ENCODE data around the gene CDC23.

CDC23 gene

DNA sequence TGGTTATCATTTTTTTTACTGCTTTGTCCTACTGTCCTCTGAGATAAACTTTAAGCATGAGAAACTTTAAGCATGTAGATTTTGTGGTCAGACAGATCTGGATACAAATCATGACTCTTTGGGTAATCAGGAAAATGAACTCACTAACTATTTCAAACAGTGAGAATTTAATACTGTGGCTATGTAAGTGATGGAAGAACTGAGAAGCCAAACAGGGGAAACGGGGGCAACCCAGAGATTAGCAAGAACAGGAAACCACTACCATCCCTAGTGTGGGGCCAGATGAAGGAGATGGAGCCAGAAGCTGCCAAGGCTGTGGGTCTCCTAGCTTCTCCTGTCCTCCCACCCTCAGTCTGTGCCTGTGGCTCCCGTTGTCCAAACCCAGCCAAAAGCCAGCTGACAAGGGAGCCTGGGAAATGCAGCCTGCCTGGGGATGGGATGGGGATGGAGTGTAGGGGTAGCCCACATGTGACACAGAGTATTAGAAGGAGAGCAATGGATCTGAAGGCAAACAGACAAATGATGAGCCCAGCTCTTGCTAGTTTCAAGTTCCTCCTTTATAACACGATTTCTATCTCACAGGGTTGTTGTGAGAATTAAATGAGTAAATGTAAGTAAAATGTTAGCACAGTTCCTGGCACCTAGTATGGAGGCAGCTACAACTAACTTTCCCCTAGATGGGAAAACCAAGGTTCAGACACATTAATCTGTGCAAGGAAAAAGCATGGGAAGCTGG is 27.7 kb upstream of the CDC23 start:
- DNase-seq: no peak
- in situ Hi-C loops (cut with HindIII; ENCODE audit: low pct_ligation_motif_present, low sequenced_read_pairs): no loop called here
- H3K4me3 ChIP-seq (ENCODE audit: low read depth, low read length): no peak overlapping the region
- H3K36me3 ChIP-seq (replicated peaks): no peaks in the 10 kb centered on the region
- H3K27me3 ChIP-seq (replicated peaks): peaks cover 13% of the 10 kb centered on the region
- no peak overlapping the region for H3K27ac ChIP-seq
- TF ChIP-seq, protein P1, sequence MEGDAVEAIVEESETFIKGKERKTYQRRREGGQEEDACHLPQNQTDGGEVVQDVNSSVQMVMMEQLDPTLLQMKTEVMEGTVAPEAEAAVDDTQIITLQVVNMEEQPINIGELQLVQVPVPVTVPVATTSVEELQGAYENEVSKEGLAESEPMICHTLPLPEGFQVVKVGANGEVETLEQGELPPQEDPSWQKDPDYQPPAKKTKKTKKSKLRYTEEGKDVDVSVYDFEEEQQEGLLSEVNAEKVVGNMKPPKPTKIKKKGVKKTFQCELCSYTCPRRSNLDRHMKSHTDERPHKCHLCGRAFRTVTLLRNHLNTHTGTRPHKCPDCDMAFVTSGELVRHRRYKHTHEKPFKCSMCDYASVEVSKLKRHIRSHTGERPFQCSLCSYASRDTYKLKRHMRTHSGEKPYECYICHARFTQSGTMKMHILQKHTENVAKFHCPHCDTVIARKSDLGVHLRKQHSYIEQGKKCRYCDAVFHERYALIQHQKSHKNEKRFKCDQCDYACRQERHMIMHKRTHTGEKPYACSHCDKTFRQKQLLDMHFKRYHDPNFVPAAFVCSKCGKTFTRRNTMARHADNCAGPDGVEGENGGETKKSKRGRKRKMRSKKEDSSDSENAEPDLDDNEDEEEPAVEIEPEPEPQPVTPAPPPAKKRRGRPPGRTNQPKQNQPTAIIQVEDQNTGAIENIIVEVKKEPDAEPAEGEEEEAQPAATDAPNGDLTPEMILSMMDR (IDR thresholded peaks at IDR 0.05; ENCODE audit: low read depth, low read length, missing control alignments): no peak

DNA sequence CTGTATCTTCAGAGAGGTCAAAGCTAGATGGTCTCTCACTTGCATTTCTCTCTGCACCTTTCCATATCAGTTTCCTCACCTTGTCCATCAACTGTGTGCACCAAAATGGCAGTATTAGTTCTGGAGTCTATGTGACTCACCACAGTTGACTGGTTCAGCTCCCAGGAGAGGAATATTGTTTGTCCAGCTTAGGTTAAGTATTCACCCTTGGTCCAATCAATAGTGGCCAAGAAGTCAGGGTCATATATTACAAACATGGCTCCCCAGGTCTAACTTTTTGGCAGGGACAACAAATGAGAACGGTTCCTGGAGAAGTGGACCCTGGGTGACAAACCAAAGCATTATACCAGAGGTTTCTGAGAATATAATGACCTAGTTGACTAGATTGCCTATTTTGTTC is 24.9 kb upstream of the CDC23 start:
- TF ChIP-seq, protein P1 (IDR thresholded peaks at IDR 0.05; ENCODE audit: low read depth, low read length, missing control alignments): no peak
- no peak overlapping the region for H3K27ac ChIP-seq
- in situ Hi-C loops (cut with HindIII; ENCODE audit: low pct_ligation_motif_present, low sequenced_read_pairs): no loop called here
- no peaks in the 10 kb centered on the region for H3K36me3 ChIP-seq (replicated peaks)
- H3K27me3 ChIP-seq (replicated peaks): peaks cover 13% of the 10 kb centered on the region
- H3K4me3 ChIP-seq (ENCODE audit: low read depth, low read length): no peak overlapping the region
- no peak for DNase-seq

DNA sequence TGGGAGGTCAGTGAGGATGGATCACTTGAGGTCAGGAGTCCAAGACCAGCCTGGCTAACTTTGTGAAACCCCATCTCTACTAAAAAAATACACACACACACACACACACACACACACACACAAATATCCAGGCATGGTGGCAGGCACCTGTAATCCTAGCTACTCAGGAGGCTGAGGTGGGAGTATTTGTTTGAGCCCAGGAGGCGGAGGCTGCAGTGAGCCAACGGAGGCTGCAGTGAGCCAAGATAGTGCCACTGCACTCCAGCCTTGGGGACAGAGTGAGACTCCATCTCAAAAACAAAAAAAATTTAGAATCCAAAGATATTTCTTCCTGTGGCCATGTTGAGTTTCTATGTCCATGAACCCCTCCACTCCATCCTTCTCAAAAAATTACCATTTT is 21.5 kb upstream of the CDC23 start:
- H3K4me3 ChIP-seq (ENCODE audit: low read depth, low read length): no peak overlapping the region
- TF ChIP-seq, protein P1 (IDR thresholded peaks at IDR 0.05; ENCODE audit: low read depth, low read length, missing control alignments): no peak
- no peaks in the 10 kb centered on the region for H3K36me3 ChIP-seq (replicated peaks)
- no peak overlapping the region for H3K27ac ChIP-seq
- in situ Hi-C loops (cut with HindIII; ENCODE audit: low pct_ligation_motif_present, low sequenced_read_pairs): no loop called here
- no peaks in the 10 kb centered on the region for H3K27me3 ChIP-seq (replicated peaks)
- DNase-seq: no peak

DNA sequence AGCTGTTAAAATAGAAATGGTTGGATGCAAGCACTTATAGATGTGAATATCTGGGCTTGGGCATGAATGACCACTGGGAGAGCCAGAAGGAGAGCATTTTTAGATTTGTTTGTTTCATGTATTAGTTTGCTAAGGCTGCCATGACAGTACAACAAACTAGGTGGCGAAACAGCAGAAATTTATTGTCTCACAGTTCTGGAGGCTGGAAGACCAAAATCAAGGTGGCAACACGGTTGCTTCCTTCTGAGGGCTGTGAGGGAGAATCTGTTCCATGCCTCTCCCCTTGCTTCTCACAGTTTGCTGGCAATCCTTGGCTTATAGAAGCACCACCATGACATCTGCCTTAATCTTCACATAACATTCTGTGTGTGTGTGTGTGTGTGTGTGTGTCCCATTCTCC is 20.2 kb upstream of the CDC23 start:
- DNase-seq: no peak
- TF ChIP-seq, protein P1 (IDR thresholded peaks at IDR 0.05; ENCODE audit: low read depth, low read length, missing control alignments): no peak
- in situ Hi-C loops (cut with HindIII; ENCODE audit: low pct_ligation_motif_present, low sequenced_read_pairs): no loop called here

DNA sequence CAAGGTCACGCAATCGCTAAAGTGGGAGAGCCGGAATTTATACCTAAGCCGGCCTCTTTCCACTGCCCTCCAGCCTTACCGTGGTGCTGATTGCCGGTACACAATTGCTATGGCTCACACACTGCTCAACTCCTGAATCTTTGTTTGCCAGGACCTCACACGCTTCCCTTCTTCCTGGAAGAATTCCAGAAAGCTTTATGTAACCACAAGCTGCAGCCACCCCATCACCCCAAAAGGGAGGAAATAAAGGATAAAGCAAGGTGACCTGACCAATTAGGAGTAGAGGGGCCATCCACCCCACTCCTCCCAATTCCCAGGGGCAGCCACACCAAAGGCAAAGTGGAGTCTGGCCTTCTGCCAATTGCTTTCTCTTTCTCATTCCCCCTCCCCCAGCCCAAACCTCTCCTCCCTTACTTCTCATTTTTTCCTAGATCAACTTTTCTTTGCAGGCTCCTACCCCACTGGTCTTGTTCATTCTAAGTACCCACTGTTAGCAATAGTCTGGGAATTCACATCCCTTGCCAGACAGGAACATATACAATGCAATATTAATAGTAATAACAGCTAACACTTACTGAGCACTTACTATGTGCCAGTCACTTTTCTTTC is 18.0 kb upstream of the CDC23 start:
- Histone ChIP-seq H3K27me3 (replicated peaks) (no peaks in the 10 kb centered on the region), H3K4me3 (ENCODE audit: low read depth, low read length) (no peak overlapping the region), H3K27ac (no peak overlapping the region), H3K36me3 (replicated peaks) (no peaks in the 10 kb centered on the region)
- in situ Hi-C loops (cut with HindIII; ENCODE audit: low pct_ligation_motif_present, low sequenced_read_pairs): no loop called here
- peak; percentile 11 for DNase-seq
- TF ChIP-seq, protein P1 (IDR thresholded peaks at IDR 0.05; ENCODE audit: low read depth, low read length, missing control alignments): no peak

More for the DNA sequence above, 20.2 kb upstream of the CDC23 start:
- H3K27me3 ChIP-seq (replicated peaks): no peaks in the 10 kb centered on the region
- no peaks in the 10 kb centered on the region for H3K36me3 ChIP-seq (replicated peaks)
- no peak overlapping the region for H3K4me3 ChIP-seq (ENCODE audit: low read depth, low read length)
- H3K27ac ChIP-seq: no peak overlapping the region

Data from brain microvascular endothelial cell (primary cell).